ENCODE results near the gene FAM20C.

Gene FAM20C

GRCh38 chr7:211033-211714, 18.8 kb downstream of the FAM20C start:
- no peak for DNase-seq

- no peak for DNase-seq
These were observed 19.3 kb downstream of the FAM20C start for GRCh38 chr7:211715-212058.

GRCh38 chr7:212754-213153, 20.4 kb downstream of the FAM20C start:
- DNase-seq = no peak

GRCh38 chr7:213324-213993, 21.1 kb downstream of the FAM20C start:
- no peak for DNase-seq

GRCh38 chr7:214410-215212, 22.2 kb downstream of the FAM20C start:
- DNase-seq = no peak

- DNase-seq = no peak
These were observed 24.3 kb downstream of the FAM20C start for GRCh38 chr7:216360-217300.

GRCh38 chr7:217781-218180, 25.4 kb downstream of the FAM20C start:
- DNase-seq = no peak

GRCh38 chr7:218316-218715, 25.9 kb downstream of the FAM20C start:
- no peak for DNase-seq

GRCh38 chr7:218896-219580, 26.7 kb downstream of the FAM20C start:
- DNase-seq = no peak

GRCh38 chr7:219581-220150, 27.3 kb downstream of the FAM20C start:
- DNase-seq = no peak

- no peak for DNase-seq
These were observed 27.9 kb downstream of the FAM20C start for GRCh38 chr7:220151-220841.

GRCh38 chr7:221978-222715, 29.8 kb downstream of the FAM20C start:
- DNase-seq = no peak

GRCh38 chr7:222716-223041, 30.3 kb downstream of the FAM20C start:
- DNase-seq = no peak

- no peak for DNase-seq
These were observed 30.9 kb downstream of the FAM20C start for GRCh38 chr7:223118-223800.

GRCh38 chr7:223861-224260, 31.5 kb downstream of the FAM20C start:
- no peak for DNase-seq

- no peak for DNase-seq
These were observed 34.0 kb downstream of the FAM20C start for GRCh38 chr7:226281-226895.

- no peak for DNase-seq
These were observed 35.6 kb downstream of the FAM20C start for GRCh38 chr7:227926-228325.

GRCh38 chr7:228610-229009, 36.2 kb downstream of the FAM20C start:
- no peak for DNase-seq

- DNase-seq = no peak
These were observed 37.0 kb downstream of the FAM20C start for GRCh38 chr7:229184-229964.
